NCI-H69 (cell line): ENCODE measurements around the gene AP1M1.
"Not testable (repeated sequence)": the region's sequence is repeated elsewhere in the genome, so short reads cannot be mapped to it uniquely, and the experiment has no call there.

Experiments
- DNase-seq: peaks from one replicate; lab custom pipeline; 2025; lab: John Stamatoyannopoulos, UW

AP1M1 gene

GRCh38 chr19:16262618-16263017 lies 64.9 kb downstream of the AP1M1 start:
- DNase-seq, result no peak

- no peak for DNase-seq
Observed at GRCh38 chr19:16263141-16263761, 65.5 kb downstream of the AP1M1 start.

- no peak for DNase-seq
Observed at GRCh38 chr19:16265205-16265604, 67.5 kb downstream of the AP1M1 start.

GRCh38 chr19:16265890-16266585 lies 68.3 kb downstream of the AP1M1 start:
- no peak for DNase-seq

- no peak for DNase-seq
Observed at GRCh38 chr19:16266586-16266942, 68.9 kb downstream of the AP1M1 start.

GRCh38 chr19:16268676-16269319 lies 71.1 kb downstream of the AP1M1 start:
- DNase-seq, result no peak

- no peak for DNase-seq
Observed at GRCh38 chr19:16272945-16273344, 75.2 kb downstream of the AP1M1 start.

GRCh38 chr19:16274447-16274846 lies 76.7 kb downstream of the AP1M1 start:
- no peak for DNase-seq

- DNase-seq, result no peak
Observed at GRCh38 chr19:16280306-16280705, 82.6 kb downstream of the AP1M1 start.

- no peak for DNase-seq
Observed at GRCh38 chr19:16281743-16282142, 84.0 kb downstream of the AP1M1 start.

GRCh38 chr19:16283210-16284061 lies 85.7 kb downstream of the AP1M1 start:
- DNase-seq, result no peak

GRCh38 chr19:16284505-16284904 lies 86.8 kb downstream of the AP1M1 start:
- DNase-seq, result no peak

- DNase-seq, result not testable (repeated sequence)
Observed at GRCh38 chr19:16285079-16285478, 87.4 kb downstream of the AP1M1 start.

- DNase-seq, result peak; percentile 94
Observed at GRCh38 chr19:16285769-16286498, 88.2 kb downstream of the AP1M1 start.

- no peak for DNase-seq
Observed at GRCh38 chr19:16288544-16288943, 90.8 kb downstream of the AP1M1 start.

- DNase-seq, result peak; percentile 51
Observed at GRCh38 chr19:16289594-16289993, 91.9 kb downstream of the AP1M1 start.

- no peak for DNase-seq
Observed at GRCh38 chr19:16290692-16291091, 93.0 kb downstream of the AP1M1 start.

GRCh38 chr19:16293118-16294091 lies 95.7 kb downstream of the AP1M1 start:
- no peak for DNase-seq

GRCh38 chr19:16295057-16295456 lies 97.3 kb downstream of the AP1M1 start:
- no peak for DNase-seq
